Measurements from ENCODE around the gene PDAP1.
"Not testable (repeated sequence)": the region's sequence is repeated elsewhere in the genome, so short reads cannot be mapped to it uniquely, and the experiment has no call there.

PDAP1 gene

GRCh38 chr7:99424932-99425730, 16.7 kb upstream of the PDAP1 start:
- peaks cover 31 to 34% of the 10 kb centered on the region in 2 donors for H3K36me3 ChIP-seq (ENCODE audit: control insufficient read depth in 2 of 2, insufficient read depth in 2 of 2, low read length in 2 of 2)
- H3K4me1 ChIP-seq (ENCODE audit: control insufficient read depth, insufficient read depth, low read length): no peaks in the 10 kb centered on the region
- H3K9ac ChIP-seq (ENCODE audit: low read length in 2 of 2): no peak overlapping the region
- no peaks in the 10 kb centered on the region for H3K9me3 ChIP-seq (ENCODE audit: control insufficient read depth in 2 of 2, low read length in 2 of 2)
- H3K27ac ChIP-seq (ENCODE audit: low read length): no peak overlapping the region
- no peaks in the 10 kb centered on the region for H3K27me3 ChIP-seq (ENCODE audit: control insufficient read depth in 1 of 2, insufficient read depth in 2 of 2, low read length in 2 of 2)
- no peak overlapping the region for H3K4me3 ChIP-seq (ENCODE audit: low read length in 2 of 2)

GRCh38 chr7:99422625-99423024, 14.2 kb upstream of the PDAP1 start:
- no peak overlapping the region for H3K9ac ChIP-seq (ENCODE audit: low read length in 2 of 2)
- no peaks in the 10 kb centered on the region for H3K27me3 ChIP-seq (ENCODE audit: control insufficient read depth in 1 of 2, insufficient read depth in 2 of 2, low read length in 2 of 2)
- H3K9me3 ChIP-seq (ENCODE audit: control insufficient read depth in 2 of 2, low read length in 2 of 2): no peaks in the 10 kb centered on the region
- no peak overlapping the region for H3K4me3 ChIP-seq (ENCODE audit: low read length in 2 of 2)
- no peaks in the 10 kb centered on the region for H3K4me1 ChIP-seq (ENCODE audit: control insufficient read depth, insufficient read depth, low read length)
- no peak overlapping the region for H3K27ac ChIP-seq (ENCODE audit: low read length)
- H3K36me3 ChIP-seq (ENCODE audit: control insufficient read depth in 2 of 2, insufficient read depth in 2 of 2, low read length in 2 of 2): peaks cover 46 to 47% of the 10 kb centered on the region in 2 donors

GRCh38 chr7:99422186-99422585, 13.8 kb upstream of the PDAP1 start:
- H3K9me3 ChIP-seq (ENCODE audit: control insufficient read depth in 2 of 2, low read length in 2 of 2): no peaks in the 10 kb centered on the region
- no peak overlapping the region for H3K9ac ChIP-seq (ENCODE audit: low read length in 2 of 2)
- no peak overlapping the region for H3K27ac ChIP-seq (ENCODE audit: low read length)
- peaks cover 50 to 52% of the 10 kb centered on the region in 2 donors for H3K36me3 ChIP-seq (ENCODE audit: control insufficient read depth in 2 of 2, insufficient read depth in 2 of 2, low read length in 2 of 2)
- no peak overlapping the region for H3K4me3 ChIP-seq (ENCODE audit: low read length in 2 of 2)
- no peaks in the 10 kb centered on the region for H3K4me1 ChIP-seq (ENCODE audit: control insufficient read depth, insufficient read depth, low read length)
- no peaks in the 10 kb centered on the region for H3K27me3 ChIP-seq (ENCODE audit: control insufficient read depth in 1 of 2, insufficient read depth in 2 of 2, low read length in 2 of 2)

GRCh38 chr7:99420986-99421385, 12.6 kb upstream of the PDAP1 start:
- Histone ChIP-seq H3K9ac (ENCODE audit: low read length in 2 of 2) (no peak overlapping the region), H3K9me3 (ENCODE audit: control insufficient read depth in 2 of 2, low read length in 2 of 2) (no peaks in the 10 kb centered on the region), H3K4me1 (ENCODE audit: control insufficient read depth, insufficient read depth, low read length) (no peaks in the 10 kb centered on the region), H3K27me3 (ENCODE audit: control insufficient read depth in 1 of 2, insufficient read depth in 2 of 2, low read length in 2 of 2) (no peaks in the 10 kb centered on the region), H3K36me3 (ENCODE audit: control insufficient read depth in 2 of 2, insufficient read depth in 2 of 2, low read length in 2 of 2) (peaks cover 57 to 62% of the 10 kb centered on the region in 2 donors), H3K4me3 (ENCODE audit: low read length in 2 of 2) (no peak overlapping the region), H3K27ac (ENCODE audit: low read length) (no peak overlapping the region)

GRCh38 chr7:99420213-99420612, 11.8 kb upstream of the PDAP1 start:
- Histone ChIP-seq H3K4me1 (ENCODE audit: control insufficient read depth, insufficient read depth, low read length) (no peaks in the 10 kb centered on the region), H3K36me3 (ENCODE audit: control insufficient read depth in 2 of 2, insufficient read depth in 2 of 2, low read length in 2 of 2) (peaks cover 57 to 63% of the 10 kb centered on the region in 2 donors), H3K4me3 (ENCODE audit: low read length in 2 of 2) (no peak overlapping the region)

GRCh38 chr7:99419323-99420021, 11.1 kb upstream of the PDAP1 start:
- peaks cover 54 to 66% of the 10 kb centered on the region in 2 donors for H3K36me3 ChIP-seq (ENCODE audit: control insufficient read depth in 2 of 2, insufficient read depth in 2 of 2, low read length in 2 of 2)
- H3K9me3 ChIP-seq (ENCODE audit: control insufficient read depth in 2 of 2, low read length in 2 of 2): no peaks in the 10 kb centered on the region
- H3K4me3 ChIP-seq (ENCODE audit: low read length in 2 of 2): no peak overlapping the region
- H3K27ac ChIP-seq (ENCODE audit: low read length): no peak overlapping the region
- H3K4me1 ChIP-seq (ENCODE audit: control insufficient read depth, insufficient read depth, low read length): no peaks in the 10 kb centered on the region
- no peaks in the 10 kb centered on the region for H3K27me3 ChIP-seq (ENCODE audit: control insufficient read depth in 1 of 2, insufficient read depth in 2 of 2, low read length in 2 of 2)
- no peak overlapping the region for H3K9ac ChIP-seq (ENCODE audit: low read length in 2 of 2)

More at GRCh38 chr7:99420213-99420612, 11.8 kb upstream of the PDAP1 start:
- H3K9me3 ChIP-seq (ENCODE audit: control insufficient read depth in 2 of 2, low read length in 2 of 2): no peaks in the 10 kb centered on the region
- H3K27me3 ChIP-seq (ENCODE audit: control insufficient read depth in 1 of 2, insufficient read depth in 2 of 2, low read length in 2 of 2): no peaks in the 10 kb centered on the region
- H3K27ac ChIP-seq (ENCODE audit: low read length): no peak overlapping the region
- H3K9ac ChIP-seq (ENCODE audit: low read length in 2 of 2): no peak overlapping the region

GRCh38 chr7:99418260-99418659, 9.9 kb upstream of the PDAP1 start:
- no peak overlapping the region for H3K4me3 ChIP-seq (ENCODE audit: low read length in 2 of 2)
- H3K4me1 ChIP-seq (ENCODE audit: control insufficient read depth, insufficient read depth, low read length): no peaks in the 10 kb centered on the region
- no peaks in the 10 kb centered on the region for H3K9me3 ChIP-seq (ENCODE audit: control insufficient read depth in 2 of 2, low read length in 2 of 2)
- H3K9ac ChIP-seq (ENCODE audit: low read length in 2 of 2): no peak overlapping the region
- H3K27me3 ChIP-seq (ENCODE audit: control insufficient read depth in 1 of 2, insufficient read depth in 2 of 2, low read length in 2 of 2): no peaks in the 10 kb centered on the region
- peaks cover 49 to 61% of the 10 kb centered on the region in 2 donors for H3K36me3 ChIP-seq (ENCODE audit: control insufficient read depth in 2 of 2, insufficient read depth in 2 of 2, low read length in 2 of 2)
- no peak overlapping the region for H3K27ac ChIP-seq (ENCODE audit: low read length)

GRCh38 chr7:99415513-99416127, 7.2 kb upstream of the PDAP1 start:
- not testable (repeated sequence) for H3K4me3 ChIP-seq (ENCODE audit: low read length in 2 of 2); H3K9me3 ChIP-seq (ENCODE audit: control insufficient read depth in 2 of 2, low read length in 2 of 2); H3K9ac ChIP-seq (ENCODE audit: low read length in 2 of 2); H3K4me1 ChIP-seq (ENCODE audit: control insufficient read depth, insufficient read depth, low read length); H3K27me3 ChIP-seq (ENCODE audit: control insufficient read depth in 1 of 2, insufficient read depth in 2 of 2, low read length in 2 of 2); H3K27ac ChIP-seq (ENCODE audit: low read length)
- H3K36me3 ChIP-seq (ENCODE audit: control insufficient read depth in 2 of 2, insufficient read depth in 2 of 2, low read length in 2 of 2): peaks cover 62 to 68% of the 10 kb centered on the region in 2 donors

GRCh38 chr7:99410635-99411034, 2.2 kb upstream of the PDAP1 start:
- Histone ChIP-seq H3K27ac (ENCODE audit: low read length) (no peak overlapping the region), H3K9ac (ENCODE audit: low read length in 2 of 2) (no peak overlapping the region), H3K36me3 (ENCODE audit: control insufficient read depth in 2 of 2, insufficient read depth in 2 of 2, low read length in 2 of 2) (peaks cover 27 to 29% of the 10 kb centered on the region in 2 donors), H3K4me3 (ENCODE audit: low read length in 2 of 2) (no peak overlapping the region), H3K4me1 (ENCODE audit: control insufficient read depth, insufficient read depth, low read length) (peaks cover 28% of the 10 kb centered on the region), H3K27me3 (ENCODE audit: control insufficient read depth in 1 of 2, insufficient read depth in 2 of 2, low read length in 2 of 2) (no peaks in the 10 kb centered on the region), H3K9me3 (ENCODE audit: control insufficient read depth in 2 of 2, low read length in 2 of 2) (no peaks in the 10 kb centered on the region)

GRCh38 chr7:99409806-99410205, 1.4 kb upstream of the PDAP1 start:
- Histone ChIP-seq H3K4me1 (ENCODE audit: control insufficient read depth, insufficient read depth, low read length) (peaks cover 32% of the 10 kb centered on the region), H3K27ac (ENCODE audit: low read length) (peak overlapping the region; percentile 98), H3K9ac (ENCODE audit: low read length in 2 of 2) (peak overlapping the region; percentile 97 to 99), H3K9me3 (ENCODE audit: control insufficient read depth in 2 of 2, low read length in 2 of 2) (no peaks in the 10 kb centered on the region), H3K27me3 (ENCODE audit: control insufficient read depth in 1 of 2, insufficient read depth in 2 of 2, low read length in 2 of 2) (no peaks in the 10 kb centered on the region), H3K4me3 (ENCODE audit: low read length in 2 of 2) (peak overlapping the region; percentile 89 to 99), H3K36me3 (ENCODE audit: control insufficient read depth in 2 of 2, insufficient read depth in 2 of 2, low read length in 2 of 2) (peaks cover 24% of the 10 kb centered on the region in 2 donors)

Data from stomach smooth muscle (tissue), 2 donors.